Right hindlimb (tissue), 1 donor: ENCODE measurements around the gene LMX1B.

Source experiments
- DNase-seq: peaks from one replicate; pipeline ENCODE4 v3.0.0-alpha.2; 2018

Gene LMX1B

DNA sequence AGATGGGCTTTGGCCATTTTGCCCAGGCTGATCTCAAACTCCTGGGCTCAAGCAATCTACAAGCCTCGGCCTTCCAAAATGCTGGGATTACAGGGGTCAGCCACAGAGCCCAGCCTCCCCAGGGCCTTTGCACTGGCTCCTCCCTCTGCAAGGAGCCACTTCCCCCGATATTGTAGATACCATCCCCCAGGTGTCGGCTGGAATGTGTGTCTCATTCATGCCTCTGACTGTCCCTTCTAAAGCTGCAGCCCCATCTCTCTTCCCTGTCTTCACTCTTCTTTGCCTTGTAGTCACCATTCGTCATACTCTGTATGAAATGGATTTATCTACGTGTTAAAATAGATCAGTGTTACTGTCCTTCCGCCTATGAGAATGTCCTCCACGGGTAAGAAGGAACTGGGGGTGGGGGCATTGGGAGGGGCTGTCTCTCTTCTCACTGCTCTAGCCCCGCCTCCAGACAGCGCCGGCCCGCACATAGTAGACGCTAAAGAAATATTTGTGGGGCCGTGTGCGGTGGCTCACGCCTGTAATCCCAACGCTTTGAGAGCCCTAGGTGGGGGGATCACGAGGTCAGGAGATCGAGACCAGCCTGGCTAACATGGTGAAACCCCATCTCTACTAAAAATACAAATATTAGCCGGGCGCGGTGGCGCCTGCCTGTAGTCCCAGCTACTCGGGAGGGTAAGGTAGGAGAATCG, 68.5 kb downstream of the LMX1B start:
- DNase-seq, result no peak

DNA sequence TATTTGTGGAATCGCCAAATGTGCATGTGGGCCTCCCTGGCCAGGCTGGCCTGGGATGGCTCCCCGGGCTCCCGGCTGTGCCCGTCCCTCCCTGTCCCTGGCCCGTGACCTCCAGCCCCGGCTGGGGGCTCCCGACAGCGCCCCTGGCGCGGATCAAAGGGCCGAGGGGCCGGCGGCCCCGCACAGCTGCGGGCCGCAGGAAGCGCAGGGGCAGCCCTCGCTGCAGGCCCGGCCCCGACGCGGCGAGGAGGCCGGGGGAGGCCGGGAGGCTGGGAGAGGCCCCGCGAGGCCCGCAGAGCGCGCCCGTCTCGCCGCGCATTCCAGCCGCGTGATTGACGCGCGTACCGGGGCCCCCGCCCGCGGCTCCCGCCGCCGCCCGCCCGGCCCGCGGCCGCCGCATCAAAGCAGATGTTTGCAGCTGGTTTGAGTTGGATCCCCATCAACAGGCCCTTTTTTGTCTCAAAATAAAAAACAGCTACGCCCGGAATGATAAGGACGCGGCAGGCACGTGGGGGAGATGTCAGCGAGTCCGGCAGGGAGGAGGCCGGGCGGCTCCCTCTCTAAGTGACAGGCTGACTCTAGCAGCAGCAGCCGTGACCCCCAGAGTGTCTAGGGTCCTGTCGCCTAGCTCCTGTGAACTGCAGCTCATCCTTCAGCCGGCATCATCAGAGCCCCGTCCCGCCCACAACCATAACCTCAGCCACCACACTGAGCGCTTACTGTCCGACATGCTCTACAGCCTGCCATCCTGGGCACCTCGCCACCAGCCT, 69.4 kb downstream of the LMX1B start:
- DNase-seq, result peak; percentile 47

DNA sequence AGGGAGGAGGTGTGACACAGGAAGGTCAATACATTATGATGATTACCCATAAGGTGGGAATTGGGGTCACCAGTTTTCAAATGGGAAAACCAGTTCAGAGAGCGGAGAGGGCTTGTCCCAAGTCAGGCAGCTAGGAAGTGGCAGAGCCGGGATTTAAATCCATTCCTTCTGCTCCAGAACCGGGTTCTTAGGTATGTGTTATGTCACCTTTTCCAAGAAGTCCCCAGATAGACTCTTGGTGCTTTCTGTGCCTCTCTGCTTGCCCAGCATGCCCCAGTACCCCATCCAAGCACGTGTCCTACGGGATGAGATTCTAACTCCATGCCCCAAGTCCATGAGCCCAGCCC, 69.9 kb downstream of the LMX1B start:
- no peak for DNase-seq

DNA sequence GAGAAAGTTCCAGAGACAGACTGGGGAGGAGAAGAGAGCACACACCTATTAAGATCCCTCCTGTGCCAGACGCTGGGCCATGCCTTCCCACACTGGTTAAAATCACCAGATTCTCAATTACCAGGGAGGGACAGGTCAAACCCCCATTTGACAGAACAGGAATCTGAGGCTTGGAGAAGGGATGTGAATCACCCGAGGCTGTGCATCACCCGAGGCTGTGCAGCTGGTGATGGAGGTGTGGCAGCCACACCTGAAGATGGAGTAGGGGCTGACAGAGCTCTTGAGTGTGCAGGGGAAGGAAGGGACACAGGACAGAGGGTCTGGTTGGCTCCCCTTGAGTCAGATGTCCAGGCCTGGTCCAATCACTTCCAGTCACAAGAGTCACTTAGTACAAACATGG, 70.6 kb downstream of the LMX1B start:
- no peak for DNase-seq

GRCh38 chr9:126684965-126685465, 71.3 kb downstream of the LMX1B start:
- no peak for DNase-seq

DNA sequence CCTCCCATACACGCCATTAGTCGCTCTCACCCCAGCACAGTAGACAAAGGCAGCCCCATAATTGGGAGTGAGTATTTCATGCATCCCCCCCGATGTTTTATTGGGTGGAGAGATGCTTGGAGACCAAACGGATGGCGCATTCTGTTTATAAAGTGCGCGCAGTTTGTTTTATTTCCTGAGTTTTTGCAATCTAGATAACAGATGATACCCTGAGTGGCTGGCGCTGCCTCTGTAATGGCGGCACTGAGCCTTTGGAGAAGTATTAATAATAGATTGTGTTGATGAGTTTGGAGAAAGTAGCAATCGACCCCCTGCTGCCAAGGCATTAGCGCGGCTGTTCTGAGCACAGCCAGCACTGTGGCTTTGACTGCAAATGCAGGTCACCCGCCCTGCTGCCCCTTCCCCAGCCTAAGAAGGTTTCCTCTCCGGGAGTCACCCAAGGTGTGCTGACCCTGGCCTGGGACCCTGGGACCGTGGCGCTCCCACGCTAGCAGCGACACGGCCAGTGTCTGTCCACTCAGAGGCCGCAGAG, 74.3 kb downstream of the LMX1B start:
- no peak for DNase-seq

GRCh38 chr9:126688617-126689016, 74.9 kb downstream of the LMX1B start:
- DNase-seq, result peak; percentile 4

DNA sequence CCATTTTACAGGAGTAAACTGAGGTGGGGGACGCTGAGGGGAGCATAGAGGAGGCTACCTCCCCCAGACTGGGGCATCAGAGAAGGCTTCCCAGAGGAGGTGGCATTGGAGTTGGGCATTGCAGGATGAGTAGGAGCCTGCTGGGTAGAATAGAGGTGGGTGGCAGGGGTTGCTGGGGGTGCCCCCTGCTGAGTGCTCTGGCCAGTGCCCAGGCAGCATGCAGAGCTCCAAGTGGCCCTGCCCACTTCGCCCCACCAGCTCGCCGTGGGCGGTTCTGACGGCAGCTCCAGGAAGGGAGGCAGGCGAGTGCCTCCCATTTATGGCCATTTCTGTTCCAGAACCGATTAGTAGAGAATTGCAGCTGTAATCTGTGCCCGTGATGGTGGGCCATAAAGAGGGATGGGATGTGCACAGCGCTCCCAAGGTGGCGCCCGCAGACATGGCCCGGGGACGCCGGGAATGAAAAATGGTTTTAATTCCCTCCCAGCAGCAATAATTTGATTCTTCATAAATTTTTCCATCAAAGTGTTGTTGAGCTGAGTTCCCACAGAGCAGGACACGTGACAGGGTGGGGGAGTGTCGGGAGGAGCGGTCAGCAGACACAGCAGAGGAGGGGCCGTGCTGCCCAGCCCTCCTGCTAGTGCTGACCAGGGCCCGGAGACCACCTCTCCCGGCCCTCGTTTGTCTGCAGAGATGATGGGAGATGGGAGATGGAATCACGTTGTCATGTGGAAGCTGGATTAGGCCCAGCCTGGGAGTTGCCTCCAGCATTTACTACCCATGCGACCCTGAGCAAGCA, 75.5 kb downstream of the LMX1B start:
- peak; percentile 28 for DNase-seq

GRCh38 chr9:126690431-126691051, 76.8 kb downstream of the LMX1B start:
- DNase-seq, result peak; percentile 32

DNA sequence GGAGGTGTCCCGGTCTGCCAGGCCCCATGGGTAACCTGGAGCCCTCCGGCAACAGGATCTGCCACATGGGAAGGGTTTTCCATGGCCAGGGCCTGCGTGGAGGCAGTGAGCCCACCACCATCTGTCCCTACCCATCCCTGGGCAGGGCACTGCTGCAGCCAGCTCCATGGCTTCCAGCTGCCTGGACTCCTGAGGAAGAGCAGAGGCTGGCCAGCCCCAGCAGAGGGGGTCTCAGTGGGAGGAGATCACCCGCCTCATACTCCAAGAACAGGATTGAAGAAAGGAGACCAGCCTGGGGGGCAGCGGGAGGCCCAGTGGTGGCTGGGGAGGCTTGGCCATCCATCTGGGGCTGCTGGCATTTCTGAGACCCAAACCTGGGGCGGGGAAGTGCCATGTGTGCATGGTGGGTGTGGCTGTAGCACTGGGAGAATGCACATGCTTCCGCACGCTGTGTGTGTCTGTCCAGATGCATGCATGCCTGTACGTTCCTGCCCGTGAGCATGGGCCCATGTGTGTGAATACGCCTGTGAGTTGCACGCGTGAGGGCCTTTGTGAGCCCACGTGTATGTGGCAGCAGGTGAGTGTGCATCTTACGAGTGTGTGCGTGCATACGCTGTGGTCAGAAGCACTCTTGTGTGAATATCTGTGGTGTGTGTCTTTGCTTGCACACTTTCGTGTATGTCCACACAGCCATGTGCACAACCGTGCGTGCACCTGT, 78.5 kb downstream of the LMX1B start:
- DNase-seq, result peak; percentile 15

- peak; percentile 11 for DNase-seq
Observed at GRCh38 chr9:126692759-126693427, 79.2 kb downstream of the LMX1B start.

DNA sequence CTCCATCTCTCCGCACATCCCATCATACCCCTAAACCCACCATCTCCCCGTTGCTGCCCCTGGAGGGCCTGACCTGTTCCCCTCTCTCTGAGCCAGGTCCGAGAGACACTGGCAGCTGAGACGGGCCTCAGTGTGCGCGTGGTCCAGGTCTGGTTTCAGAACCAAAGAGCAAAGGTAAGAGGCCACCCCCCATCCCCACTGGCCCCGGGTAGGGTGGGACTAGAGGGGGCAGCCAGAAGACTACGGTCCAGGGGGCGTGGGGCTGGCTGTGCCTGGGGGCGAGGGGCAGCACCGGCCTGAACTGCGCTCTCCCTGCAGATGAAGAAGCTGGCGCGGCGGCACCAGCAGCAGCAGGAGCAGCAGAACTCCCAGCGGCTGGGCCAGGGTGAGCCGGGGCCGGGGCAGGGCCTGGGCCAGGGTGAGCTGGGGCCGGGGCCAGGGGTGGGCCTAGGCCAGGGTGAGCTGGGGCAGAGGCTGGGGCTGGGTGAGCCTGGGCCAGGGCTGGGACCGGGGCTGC, 79.8 kb downstream of the LMX1B start:
- DNase-seq, result no peak

DNA sequence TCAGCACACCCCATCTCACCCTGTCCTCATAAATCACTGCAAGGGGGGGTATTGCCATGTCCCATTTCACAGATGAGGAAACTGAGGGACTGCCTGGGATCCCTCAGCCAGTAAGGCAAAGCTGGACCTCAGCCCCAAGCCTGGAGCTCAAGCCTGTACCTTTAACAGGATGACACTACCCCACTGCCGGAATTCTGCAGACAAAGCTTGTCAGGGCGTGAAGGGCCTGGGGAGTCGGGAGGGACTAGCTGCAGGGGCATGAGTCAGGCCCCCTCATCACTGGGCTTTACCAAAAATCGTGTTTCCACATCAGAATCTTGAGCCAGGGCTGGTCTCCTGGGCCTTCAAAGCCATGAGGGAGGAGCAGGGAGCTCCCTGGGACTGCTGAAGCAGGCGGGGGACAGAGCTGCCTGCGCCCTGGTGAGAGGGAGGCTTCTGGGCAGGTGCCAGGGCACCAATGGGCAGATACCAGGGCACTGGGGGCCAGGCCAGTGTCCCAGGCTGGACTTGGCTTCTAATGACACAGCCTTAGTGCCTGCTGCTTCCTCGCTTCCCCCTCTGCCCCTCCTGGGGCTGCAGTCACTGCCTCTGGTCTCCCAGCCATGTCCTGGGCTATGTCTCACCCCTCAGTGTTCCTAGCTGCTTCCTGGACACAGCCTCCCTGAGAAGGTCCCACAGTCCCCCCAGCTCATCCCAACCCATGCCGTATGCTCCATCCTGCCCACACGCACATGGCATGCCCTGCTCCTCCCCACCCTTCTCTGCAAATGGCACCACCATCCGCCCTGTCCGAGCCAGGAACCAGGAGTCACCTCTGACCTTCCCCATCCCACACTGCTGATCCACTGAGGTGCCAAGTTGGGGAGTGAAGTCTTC, 80.7 kb downstream of the LMX1B start:
- no peak for DNase-seq

- peak; percentile 15 for DNase-seq
Observed at GRCh38 chr9:126695186-126695585, 81.5 kb downstream of the LMX1B start.

DNA sequence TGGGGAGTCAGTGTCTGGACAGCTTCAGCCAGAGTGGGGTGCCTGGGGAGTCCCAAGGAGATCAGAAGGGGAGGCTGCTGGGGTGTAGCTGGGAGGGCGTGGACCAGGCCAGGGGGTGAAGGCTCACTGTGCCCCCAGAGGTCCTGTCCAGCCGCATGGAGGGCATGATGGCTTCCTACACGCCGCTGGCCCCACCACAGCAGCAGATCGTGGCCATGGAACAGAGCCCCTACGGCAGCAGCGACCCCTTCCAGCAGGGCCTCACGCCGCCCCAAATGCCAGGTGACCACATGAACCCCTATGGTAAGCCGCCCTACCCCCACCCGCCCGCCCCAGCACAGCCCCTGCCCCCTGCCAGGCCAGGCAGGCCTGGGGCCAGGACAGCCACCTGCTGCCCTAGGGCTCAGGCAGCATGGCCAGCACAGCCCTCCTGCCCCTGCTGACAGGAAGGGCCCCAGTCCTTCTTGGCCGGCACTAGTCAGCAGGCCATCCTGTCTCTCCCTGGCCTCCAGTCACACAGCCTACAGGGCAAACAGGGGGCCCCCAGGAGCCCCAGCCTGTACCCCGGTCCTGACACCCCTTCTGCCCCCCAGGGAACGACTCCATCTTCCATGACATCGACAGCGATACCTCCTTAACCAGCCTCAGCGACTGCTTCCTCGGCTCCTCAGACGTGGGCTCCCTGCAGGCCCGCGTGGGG, 82.1 kb downstream of the LMX1B start:
- no peak for DNase-seq

- DNase-seq, result no peak
Observed at GRCh38 chr9:126696401-126697145, 82.8 kb downstream of the LMX1B start.

DNA sequence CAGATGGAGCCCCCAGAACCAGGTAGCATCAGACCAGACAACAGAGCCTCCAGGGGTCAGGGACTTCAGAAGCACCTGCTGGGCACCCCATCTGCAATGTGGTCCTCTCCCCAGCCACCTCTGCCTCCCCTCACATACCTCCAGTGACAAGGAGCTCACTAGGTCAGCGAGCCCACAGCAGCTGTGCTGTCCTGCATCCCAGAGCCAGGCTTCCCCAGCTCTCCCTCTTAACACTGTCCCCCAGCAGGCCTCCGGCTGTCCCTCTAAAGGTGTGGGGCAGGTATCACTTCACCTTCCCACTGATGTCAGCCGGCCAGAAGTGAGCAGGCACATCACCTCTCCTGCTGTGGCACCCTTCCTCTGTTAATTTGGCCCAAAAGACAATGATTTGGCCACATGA, 83.6 kb downstream of the LMX1B start:
- DNase-seq, result no peak

DNA sequence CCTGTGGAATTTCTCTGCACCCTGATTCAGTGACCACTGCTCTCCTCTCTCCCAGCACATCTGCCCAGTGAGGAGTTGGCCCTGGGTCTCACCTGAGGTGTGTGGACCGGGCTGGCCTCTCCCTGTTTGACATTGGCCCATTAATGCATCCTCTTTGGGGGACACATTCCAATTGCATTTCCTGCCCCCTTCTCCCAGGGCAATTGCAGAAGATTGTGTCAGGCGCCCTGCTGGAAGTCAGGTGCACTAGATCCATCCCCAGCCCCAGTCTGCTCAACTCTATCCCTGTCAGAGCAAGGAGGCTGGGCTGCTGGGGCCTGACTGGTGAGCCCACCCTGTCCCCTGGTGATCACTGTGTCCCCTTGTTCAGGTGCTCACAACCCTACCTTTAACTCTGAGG, 84.5 kb downstream of the LMX1B start:
- peak; percentile 15 for DNase-seq

- no peak for DNase-seq
Observed at GRCh38 chr9:126698756-126699155, 85.0 kb downstream of the LMX1B start.
